ENCODE results near the gene SLC25A26.

DNA sequence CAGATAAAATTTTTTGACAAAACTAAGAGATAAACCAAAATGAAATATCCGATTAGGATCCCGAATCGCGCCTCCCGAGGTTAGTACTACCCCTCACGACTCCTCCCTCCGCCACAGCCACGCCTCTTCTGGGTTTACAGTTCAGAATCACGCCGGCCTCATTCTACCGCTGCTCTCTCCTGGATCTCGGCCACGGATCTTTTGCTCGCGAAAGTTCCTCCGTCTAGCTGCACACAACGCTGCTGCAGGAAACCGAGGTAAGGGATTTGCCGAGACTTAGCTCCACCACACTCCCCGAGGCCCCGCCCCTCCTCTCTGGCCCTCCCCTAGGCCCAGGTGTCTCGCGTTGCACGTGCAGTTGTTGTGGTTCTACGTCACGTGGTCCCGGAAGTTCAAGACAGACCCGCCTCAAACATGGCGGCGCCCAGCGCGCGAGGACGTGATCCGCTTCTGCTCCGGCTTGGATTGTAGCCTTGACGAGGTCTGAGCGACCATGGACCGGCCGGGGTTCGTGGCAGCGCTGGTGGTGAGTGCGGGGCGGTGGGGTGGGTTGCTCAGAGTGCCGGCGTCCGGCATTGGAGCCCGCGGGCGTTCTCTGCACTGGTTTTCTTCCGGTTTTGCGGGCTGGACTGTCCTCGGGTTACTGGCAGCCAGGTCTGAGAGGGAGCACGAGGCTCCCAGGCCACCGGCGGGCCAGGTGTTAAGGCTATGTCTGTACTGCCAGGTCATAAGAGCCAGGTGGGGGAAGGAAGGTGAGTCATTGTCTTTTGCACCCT lies at the start of gene SLC25A26:
- TF ChIP-seq, protein P1, sequence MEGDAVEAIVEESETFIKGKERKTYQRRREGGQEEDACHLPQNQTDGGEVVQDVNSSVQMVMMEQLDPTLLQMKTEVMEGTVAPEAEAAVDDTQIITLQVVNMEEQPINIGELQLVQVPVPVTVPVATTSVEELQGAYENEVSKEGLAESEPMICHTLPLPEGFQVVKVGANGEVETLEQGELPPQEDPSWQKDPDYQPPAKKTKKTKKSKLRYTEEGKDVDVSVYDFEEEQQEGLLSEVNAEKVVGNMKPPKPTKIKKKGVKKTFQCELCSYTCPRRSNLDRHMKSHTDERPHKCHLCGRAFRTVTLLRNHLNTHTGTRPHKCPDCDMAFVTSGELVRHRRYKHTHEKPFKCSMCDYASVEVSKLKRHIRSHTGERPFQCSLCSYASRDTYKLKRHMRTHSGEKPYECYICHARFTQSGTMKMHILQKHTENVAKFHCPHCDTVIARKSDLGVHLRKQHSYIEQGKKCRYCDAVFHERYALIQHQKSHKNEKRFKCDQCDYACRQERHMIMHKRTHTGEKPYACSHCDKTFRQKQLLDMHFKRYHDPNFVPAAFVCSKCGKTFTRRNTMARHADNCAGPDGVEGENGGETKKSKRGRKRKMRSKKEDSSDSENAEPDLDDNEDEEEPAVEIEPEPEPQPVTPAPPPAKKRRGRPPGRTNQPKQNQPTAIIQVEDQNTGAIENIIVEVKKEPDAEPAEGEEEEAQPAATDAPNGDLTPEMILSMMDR (optimal IDR thresholded peaks at IDR 0.05 in 1 of 3, IDR thresholded peaks at IDR 0.05 in 1 of 3, conservative IDR thresholded peaks at IDR 0.05 in 1 of 3; ENCODE audit: extremely low read depth in 1 of 3, insufficient read depth in 2 of 3, low read length in 3 of 3): no peak
- no peak for TF ChIP-seq EZH2 (IDR thresholded peaks at IDR 0.05; ENCODE audit: low read length)
